Left lung (tissue), 10 donors: ENCODE data around the gene NR1D2. TPM values are rescaled to one million over a fixed set of nuclear protein-coding genes. Genes with fewer than 3 reads are reported as not detected.
"Not testable (repeated sequence)": the region's sequence is repeated elsewhere in the genome, so short reads cannot be mapped to it uniquely, and the experiment has no call there.

Source experiments
- ATAC-seq: fragments of 200-7000 bp; cut with Tn5 transposase; one replicate; pipeline ENCODE4 v1.9.1; 2020; ENCODE audit warnings: moderate library complexity
- DNase-seq, 4 donors: peaks; one replicate each; pipeline ENCODE4 v3.0.0-alpha.2; 2013 to 2020
- H3K27ac ChIP-seq, 2 donors: fragments of 200-600 bp; sonication (generic) in 1 of 2; one replicate each; pipeline versions ENCODE4 v1.5.0 to v1.8.0; 2020 to 2021
- H3K27me3 ChIP-seq, 2 donors: fragments of 200-600 bp; sonication (generic) in 1 of 2; one replicate each; pipeline versions ENCODE4 v1.5.0 to v1.8.0; 2020 to 2021
- H3K36me3 ChIP-seq, 2 donors: fragments of 200-600 bp; sonication (generic) in 1 of 2; one replicate each; pipeline versions ENCODE4 v1.5.0 to v1.8.0; 2020 to 2021
- H3K4me1 ChIP-seq, 2 donors: fragments of 200-600 bp; one replicate each; pipeline ENCODE4 v1.8.0; 2021
- H3K4me3 ChIP-seq, 2 donors: fragments of 200-600 bp; sonication (generic) in 1 of 2; one replicate each; pipeline versions ENCODE4 v1.5.0 to v1.8.0; 2020 to 2021; ENCODE audit warnings: mild to moderate bottlenecking in 1 of 2
- H3K9me3 ChIP-seq, 2 donors: fragments of 200-600 bp; sonication (generic) in 1 of 2; one replicate each; pipeline versions ENCODE4 v1.5.0 to v1.8.0; 2020 to 2021
- CTCF ChIP-seq, 2 donors: fragments of 200-600 bp; sonication (generic) in 1 of 2; IDR thresholded peaks; one replicate each; pipeline versions ENCODE4 v1.5.0 to v1.8.0; 2021; ENCODE audit warnings: antibody characterized with exemption in 2 of 2
- intact Hi-C, 2 donors: fragments of 100-400 bp; cut with DNase I; formaldehyde crosslinking; loops; one replicate each; pipeline versions ENCODE4 v1.11.2 to v1.14.2; 2022
- polyA plus RNA-seq, 6 donors: library from polyadenylated mRNA; unstranded; fragments of 120-200 nt; gene quantifications; one replicate each; pipeline ENCODE4 v1.2.1, GENCODE V29; 2013; ENCODE audit not compliant: insufficient read length in 6 of 6
- total RNA-seq, 2 donors: library from RNA; stranded (reverse); fragmentation: NEBNext Ultra II Directional; extraction: Animal tissue kit (Norgen Biotek cat#: 25700); gene quantifications; one replicate each; pipeline ENCODE4 v1.2.1, GENCODE V29; 2021
- donor health status: DM: no; HTN: yes; CAD: no.
- donor health status: DM: no; HTN: no; CAD: no.

NR1D2 gene
- total and polyA plus RNA-seq, 8 donors = 18.8 to 45.0 (median 39.2) TPM

GRCh38 chr3:24018784-24019570, 73.9 kb downstream of the NR1D2 start:
- intact Hi-C loops = no loop called here
- Histone ChIP-seq H3K4me3 (no peak overlapping the region), H3K27me3 (no peaks in the 10 kb centered on the region), H3K9me3 (no peaks in the 10 kb centered on the region), H3K36me3 (no peaks in the 10 kb centered on the region), H3K27ac (no peak overlapping the region), H3K4me1 (no peaks in the 10 kb centered on the region)
- no peak for DNase-seq
- TF ChIP-seq CTCF (IDR thresholded peaks at IDR 0.05) = no peak
- no peak for ATAC-seq

- intact Hi-C loops = no loop called here
- Histone ChIP-seq H3K27ac (no peak overlapping the region), H3K27me3 (no peaks in the 10 kb centered on the region), H3K4me1 (no peaks in the 10 kb centered on the region), H3K36me3 (no peaks in the 10 kb centered on the region), H3K9me3 (no peaks in the 10 kb centered on the region), H3K4me3 (no peak overlapping the region)
- DNase-seq (no peak), ATAC-seq (no peak)
- no peak for TF ChIP-seq CTCF (IDR thresholded peaks at IDR 0.05)
Observed at GRCh38 chr3:24019585-24019984, 74.5 kb downstream of the NR1D2 start.

GRCh38 chr3:24020036-24020691, 75.1 kb downstream of the NR1D2 start:
- Histone ChIP-seq H3K9me3 (no peaks in the 10 kb centered on the region), H3K27ac (no peak overlapping the region), H3K36me3 (no peaks in the 10 kb centered on the region), H3K4me1 (no peaks in the 10 kb centered on the region), H3K27me3 (no peaks in the 10 kb centered on the region), H3K4me3 (no peak overlapping the region)
- ATAC-seq (no peak), DNase-seq (peak in 1 of 4 donors; percentile 73)
- intact Hi-C loops = no loop called here
- no peak for TF ChIP-seq CTCF (IDR thresholded peaks at IDR 0.05)

- Histone ChIP-seq H3K36me3 (no peaks in the 10 kb centered on the region), H3K27me3 (no peaks in the 10 kb centered on the region), H3K4me1 (no peaks in the 10 kb centered on the region), H3K27ac (no peak overlapping the region), H3K4me3 (no peak overlapping the region), H3K9me3 (no peaks in the 10 kb centered on the region)
- ATAC-seq (no peak), DNase-seq (no peak)
- TF ChIP-seq CTCF (IDR thresholded peaks at IDR 0.05) = no peak
- intact Hi-C loops = no loop called here
Observed at GRCh38 chr3:24023197-24023596, 78.1 kb downstream of the NR1D2 start.

- Histone ChIP-seq H3K4me1 (no peaks in the 10 kb centered on the region), H3K9me3 (peaks cover 0 to under 1% of the 10 kb centered on the region in 2 donors), H3K27ac (no peak overlapping the region), H3K27me3 (no peaks in the 10 kb centered on the region), H3K4me3 (no peak overlapping the region), H3K36me3 (no peaks in the 10 kb centered on the region)
- intact Hi-C loops = no loop called here
- no peak for ATAC-seq
- DNase-seq = no peak
- no peak for TF ChIP-seq CTCF (IDR thresholded peaks at IDR 0.05)
Observed at GRCh38 chr3:24025805-24026204, 80.7 kb downstream of the NR1D2 start.

GRCh38 chr3:24026665-24027064, 81.6 kb downstream of the NR1D2 start:
- intact Hi-C loops, H3K36me3 ChIP-seq, H3K4me1 ChIP-seq, H3K9me3 ChIP-seq, H3K27ac ChIP-seq, H3K4me3 ChIP-seq, H3K27me3 ChIP-seq, ATAC-seq, DNase-seq: not testable (repeated sequence)
